G401 (cell line): ENCODE results near the gene EMILIN2. TPM values are rescaled to one million over a fixed set of nuclear protein-coding genes. Genes with fewer than 3 reads are reported as not detected.

Experiments
- DNase-seq: peaks from one replicate; pipeline ENCODE4 v3.0.0-alpha.2; 2015; ENCODE audit warnings: low spot score
- in situ Hi-C: cut with HindIII; loops from 2 replicates; pipeline ENCODE4 v1.10.0; 2016; ENCODE audit warnings: low sequenced_read_pairs, mixed read lengths
- total RNA-seq: library from RNA; depleted of rRNA; stranded (reverse); fragments of >200 nt; shearing (Covaris generic); gene quantifications from 2 replicates; pipeline ENCODE4 v1.2.3, GENCODE V29; 2014

EMILIN2 gene
- total RNA-seq, 1 experiment from 2014 or later, result 0.07 TPM

DNA sequence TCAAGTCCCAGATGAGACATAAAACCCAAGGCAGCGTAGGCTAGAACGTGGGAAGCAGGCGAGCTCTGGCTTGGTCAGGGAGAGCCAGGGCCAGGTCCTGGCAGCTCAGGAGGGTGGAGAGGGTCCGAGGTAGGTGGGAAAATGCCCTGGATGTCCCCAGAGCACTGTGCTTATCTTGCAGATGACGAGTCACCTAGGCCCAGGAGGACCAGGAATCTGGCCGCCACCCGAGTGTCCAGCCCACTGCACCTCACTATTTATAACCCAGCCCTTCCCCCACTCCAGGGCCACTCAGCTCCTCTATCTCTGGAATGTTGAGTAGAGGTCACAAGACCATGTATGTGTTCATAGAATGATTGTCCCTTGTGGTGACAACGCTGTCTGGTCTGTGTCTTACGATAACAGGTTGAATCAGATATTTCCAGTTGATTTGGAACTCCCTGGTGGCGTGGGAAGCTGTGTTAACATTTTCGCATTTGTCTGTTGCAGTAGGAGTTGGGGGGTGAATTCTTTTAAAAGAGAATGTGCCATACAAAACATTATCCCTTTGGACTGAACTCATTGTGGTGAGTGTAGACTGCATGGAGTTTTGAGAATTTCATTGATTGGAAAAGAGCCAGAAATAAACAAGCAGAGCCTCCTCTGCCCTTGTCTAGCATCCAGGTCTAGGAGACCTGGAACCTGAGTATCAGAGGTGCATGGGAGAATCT lies 47.5 kb downstream of the EMILIN2 start:
- no peak for DNase-seq
- in situ Hi-C loops, result no loop called here

DNA sequence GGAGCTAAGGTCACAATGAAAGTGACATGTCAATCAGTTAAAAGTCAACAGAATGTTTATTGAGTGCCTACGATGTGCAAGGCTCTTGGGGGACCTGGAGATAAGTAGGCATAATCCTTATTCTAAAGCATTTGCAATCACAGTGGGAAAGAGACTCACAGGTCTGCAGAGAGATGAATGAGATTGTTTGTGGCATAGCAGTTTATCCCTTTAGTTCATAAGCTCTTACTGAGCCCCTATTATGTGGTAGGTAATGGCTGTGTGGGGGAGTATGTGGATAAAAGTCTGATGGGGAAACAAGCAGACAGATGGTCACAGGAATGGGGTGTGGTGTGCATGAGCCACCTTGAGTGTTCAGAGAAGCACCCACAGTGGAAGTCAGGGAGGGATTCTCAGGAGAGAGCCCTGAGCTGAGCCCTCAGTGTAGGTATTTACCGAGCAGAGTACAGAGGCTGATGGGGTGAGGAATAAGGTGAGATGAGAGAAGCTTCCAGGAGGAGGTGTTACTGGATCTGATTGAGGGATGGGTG lies 48.1 kb downstream of the EMILIN2 start:
- no peak for DNase-seq
- in situ Hi-C loops, result no loop called here

DNA sequence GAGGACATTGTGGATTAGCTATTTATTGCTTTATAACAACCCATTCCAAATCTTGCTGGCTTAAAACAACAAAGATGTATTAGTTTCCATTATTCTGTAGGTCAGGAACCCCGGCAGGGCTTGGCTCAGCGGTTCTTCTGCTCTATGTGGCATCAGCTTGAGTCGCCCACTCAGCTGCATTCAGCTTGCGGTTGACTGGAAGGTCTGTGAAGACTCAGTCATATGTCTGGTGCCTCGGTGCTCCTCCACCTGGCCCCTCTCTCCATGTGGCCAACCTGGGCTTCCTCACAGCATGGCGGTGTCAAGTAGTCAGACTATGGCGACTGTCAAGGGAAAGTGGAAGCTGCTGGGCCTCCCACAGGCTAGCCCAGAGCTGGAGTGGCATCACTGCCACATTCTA lies 48.6 kb downstream of the EMILIN2 start:
- no peak for DNase-seq
- in situ Hi-C loops, result no loop called here

DNA sequence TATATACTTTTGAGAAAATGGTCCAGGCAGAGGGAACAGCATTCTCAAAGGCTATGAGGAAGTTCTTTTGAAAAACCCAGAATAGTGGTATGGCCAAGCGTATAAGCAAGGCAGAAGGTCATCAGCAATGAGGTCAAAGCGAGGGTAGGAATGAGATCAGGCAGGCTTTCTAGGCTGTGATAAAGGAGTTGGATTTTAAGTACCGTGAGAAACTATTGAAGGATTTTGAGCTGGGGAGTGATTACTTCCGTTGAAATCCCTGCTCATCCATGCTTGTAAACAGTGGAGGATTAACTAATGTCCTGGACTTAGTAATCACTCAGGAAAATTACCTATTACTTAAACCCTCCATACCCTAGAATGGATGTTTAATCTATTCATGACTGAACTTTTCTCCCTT lies 50.2 kb downstream of the EMILIN2 start:
- no peak for DNase-seq
- in situ Hi-C loops, result no loop called here

DNA sequence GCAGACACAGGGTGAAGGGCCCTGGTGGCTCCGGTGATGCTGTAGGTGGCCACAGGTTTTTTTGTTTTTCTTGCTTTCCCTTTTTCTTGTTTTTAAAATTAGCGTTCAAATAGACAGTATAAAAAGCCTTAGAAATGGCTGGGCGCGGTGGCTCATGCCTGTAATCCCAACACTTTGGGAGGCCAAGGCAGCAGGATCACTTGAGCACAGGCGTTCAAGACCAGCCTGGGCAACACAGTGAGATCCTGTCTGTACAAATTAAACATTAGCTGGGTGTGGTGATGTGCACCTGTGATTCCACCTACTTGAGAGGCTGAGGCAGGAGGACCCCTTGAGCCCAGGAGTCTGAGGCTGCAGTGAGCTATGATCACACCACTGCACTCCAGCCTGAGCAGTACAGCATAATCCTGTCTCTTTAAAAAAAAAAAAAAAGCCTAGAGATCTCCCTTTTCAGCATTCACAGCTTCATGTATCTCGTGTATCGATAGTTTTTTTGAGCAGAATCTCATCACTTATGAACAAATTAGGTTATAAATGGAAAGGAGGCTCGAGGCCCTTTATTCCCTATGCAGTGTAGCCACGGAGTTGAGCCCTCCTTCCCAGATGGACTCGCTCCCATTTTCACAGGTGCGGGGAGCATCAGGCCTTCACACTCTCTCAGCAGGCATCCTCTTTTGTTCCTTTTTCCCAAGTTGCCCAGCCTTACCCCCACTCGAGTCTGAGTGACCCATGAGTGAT lies 50.8 kb downstream of the EMILIN2 start:
- no peak for DNase-seq
- in situ Hi-C loops, result no loop called here

DNA sequence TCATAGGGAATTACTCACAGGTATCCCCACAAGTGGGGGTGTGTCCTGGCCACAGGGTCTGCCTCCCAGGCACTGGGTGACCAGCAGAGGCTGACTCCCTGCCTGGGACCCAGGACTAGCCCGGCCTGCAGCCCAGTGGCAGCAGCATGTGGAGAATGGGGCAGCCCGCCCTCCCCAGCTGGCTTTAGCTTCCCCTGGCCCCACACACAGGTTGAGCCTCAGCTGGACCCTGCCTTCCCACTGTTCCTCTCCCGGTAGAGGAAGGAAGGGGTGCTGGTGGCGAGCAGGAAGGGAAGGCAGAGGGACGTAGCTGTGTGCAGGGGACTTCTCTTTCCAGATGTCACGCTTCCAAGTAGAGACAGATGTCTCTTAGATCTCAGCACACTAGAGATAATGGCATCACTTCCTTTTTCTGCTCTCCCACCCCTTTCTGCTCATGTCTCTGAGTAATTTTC lies 51.4 kb downstream of the EMILIN2 start:
- no peak for DNase-seq
- in situ Hi-C loops, result no loop called here

DNA sequence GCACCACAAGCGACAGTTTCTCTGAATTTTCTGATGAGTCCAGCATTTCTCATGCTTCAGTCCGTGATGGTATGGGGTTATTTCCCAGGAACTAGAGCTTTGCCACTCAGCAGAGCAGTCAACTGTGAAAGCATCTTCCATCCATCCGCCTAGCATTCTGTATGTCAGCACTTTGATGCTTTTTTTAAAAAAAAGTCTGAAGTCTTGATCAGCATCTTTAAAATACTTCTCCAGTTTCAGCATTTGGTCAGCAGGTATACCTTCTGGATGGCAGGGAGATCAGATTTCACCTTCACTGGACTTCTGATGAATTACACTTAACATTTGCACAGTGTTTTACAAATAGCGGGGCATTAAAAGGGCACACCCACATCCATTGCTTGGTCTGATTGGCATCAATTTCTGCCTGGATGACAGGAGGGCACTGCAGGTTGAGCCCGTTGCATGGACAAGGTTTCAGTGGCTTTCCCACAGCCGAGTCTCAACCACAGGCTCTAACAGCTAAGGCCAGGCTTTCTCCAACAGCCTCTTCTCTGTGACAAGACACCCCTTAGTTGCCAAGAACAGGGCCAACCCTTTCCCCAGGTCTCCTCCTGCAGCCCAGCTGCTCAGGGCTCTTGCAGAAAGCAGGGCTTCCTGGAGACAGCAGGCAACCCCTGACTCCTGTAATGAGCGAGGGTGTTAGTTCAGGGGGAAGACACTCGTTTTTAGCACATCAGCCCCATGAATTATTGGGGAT lies 54.0 kb downstream of the EMILIN2 start:
- no peak for DNase-seq
- in situ Hi-C loops, result no loop called here

DNA sequence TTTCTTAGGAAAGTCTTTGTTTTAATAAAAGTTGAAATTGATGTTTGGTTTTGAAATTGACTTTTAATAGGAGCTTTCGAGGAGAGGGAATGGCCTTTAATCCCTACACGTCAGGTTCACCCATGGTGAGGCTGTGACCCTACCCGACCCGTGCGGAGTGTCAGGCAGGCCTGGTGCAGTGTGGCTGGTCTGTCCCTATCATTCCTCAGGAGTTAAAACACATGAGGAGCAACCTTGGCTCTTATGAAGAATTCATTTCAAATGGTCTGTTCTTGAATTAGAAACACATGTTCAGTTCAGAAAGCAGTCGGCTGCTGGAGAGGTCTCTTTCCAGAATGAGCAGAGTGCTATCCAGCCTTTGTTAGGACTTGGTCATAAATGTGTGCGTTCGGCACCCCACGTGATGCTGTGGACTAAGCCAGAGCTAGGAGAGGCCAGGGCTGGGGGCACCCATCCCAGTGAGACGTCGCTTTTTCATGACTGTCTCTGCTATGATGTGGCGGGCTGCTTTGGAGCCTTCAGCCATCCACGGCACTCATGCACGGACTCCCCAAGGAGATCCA lies 54.7 kb downstream of the EMILIN2 start:
- DNase-seq, result no peak
- in situ Hi-C loops, result no loop called here

DNA sequence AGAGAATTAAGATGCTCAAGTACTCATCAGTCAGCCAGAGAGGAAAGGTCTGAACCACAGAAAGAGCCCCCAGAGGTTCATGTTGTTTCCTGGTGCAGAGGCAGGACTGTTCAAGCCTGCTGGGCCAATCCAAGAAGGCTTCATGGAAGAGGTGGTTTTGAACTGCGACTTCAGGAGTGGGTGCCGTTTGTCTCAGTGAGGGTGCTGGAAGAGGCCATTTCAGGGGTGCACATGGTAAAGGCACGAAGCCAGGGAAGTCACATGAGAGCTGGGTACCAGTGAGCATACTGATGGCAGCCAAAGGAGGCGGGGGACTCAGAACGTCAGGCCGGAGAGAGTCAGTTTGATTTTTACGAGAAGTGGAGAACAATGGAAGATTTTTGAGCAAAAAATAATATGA lies 55.5 kb downstream of the EMILIN2 start:
- no peak for DNase-seq
- in situ Hi-C loops, result no loop called here

DNA sequence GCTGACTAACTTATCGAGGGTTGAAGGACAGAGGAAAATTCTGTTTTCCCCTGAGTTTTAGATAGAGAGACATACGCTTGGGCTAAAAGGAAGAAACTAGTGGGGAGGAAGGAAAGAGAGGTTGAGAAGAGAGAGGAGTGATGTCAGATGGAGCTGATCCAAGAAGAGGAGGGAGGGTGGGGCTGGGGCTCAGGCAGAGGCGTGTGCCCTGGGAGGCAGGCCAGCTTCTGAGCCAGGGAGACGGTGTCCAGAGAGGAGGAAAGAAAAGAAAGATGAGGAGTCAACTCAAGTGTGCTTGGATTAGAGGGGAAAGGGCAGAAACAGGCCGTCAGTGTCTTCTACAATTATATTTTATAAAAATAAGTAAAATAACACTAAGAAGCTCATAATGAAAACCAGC lies 56.2 kb downstream of the EMILIN2 start:
- in situ Hi-C loops, result no loop called here
- no peak for DNase-seq

DNA sequence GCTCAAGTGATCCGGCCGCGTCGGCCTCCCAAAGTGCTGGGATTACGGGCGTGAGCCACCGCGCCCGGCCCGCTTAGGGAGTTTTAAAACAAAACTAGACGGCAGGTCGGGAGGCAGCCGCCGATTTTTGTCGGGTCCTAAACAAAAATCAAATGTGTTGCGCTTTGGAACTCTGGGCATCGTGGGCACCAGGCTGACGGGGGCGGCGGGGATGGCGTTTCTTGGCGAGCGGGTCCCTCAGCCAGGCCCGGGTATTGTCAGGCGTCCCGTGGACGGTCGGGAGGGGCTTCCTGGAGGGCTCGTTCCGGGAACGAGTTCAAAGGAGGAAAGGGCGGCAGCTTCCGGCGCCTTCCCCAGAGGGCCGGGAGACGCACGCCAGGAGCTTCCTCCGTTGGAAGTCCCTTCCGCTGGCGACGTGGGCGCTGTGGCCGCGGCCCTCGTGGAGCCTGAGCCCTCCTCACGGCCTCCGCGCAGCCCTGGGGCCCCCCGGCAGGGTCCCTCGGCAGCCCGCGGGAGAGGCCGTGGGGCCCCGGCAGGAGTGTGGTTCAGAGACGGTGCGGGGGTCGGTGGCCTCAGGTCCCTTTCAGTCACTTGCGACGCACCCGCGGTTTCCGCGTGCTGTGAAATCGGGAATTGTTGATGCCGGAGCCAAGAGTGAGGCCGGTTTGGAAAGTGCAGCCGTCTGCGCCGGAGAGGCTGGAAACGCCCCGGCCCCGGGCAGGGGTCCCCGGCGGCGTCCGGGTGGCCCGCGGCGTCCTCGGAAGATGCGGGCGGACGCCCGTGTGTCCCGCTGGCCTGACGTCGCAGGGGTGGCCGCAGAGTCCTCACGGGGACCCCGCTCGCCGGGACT lies 59.3 kb downstream of the EMILIN2 start:
- in situ Hi-C loops, result no loop called here
- no peak for DNase-seq

DNA sequence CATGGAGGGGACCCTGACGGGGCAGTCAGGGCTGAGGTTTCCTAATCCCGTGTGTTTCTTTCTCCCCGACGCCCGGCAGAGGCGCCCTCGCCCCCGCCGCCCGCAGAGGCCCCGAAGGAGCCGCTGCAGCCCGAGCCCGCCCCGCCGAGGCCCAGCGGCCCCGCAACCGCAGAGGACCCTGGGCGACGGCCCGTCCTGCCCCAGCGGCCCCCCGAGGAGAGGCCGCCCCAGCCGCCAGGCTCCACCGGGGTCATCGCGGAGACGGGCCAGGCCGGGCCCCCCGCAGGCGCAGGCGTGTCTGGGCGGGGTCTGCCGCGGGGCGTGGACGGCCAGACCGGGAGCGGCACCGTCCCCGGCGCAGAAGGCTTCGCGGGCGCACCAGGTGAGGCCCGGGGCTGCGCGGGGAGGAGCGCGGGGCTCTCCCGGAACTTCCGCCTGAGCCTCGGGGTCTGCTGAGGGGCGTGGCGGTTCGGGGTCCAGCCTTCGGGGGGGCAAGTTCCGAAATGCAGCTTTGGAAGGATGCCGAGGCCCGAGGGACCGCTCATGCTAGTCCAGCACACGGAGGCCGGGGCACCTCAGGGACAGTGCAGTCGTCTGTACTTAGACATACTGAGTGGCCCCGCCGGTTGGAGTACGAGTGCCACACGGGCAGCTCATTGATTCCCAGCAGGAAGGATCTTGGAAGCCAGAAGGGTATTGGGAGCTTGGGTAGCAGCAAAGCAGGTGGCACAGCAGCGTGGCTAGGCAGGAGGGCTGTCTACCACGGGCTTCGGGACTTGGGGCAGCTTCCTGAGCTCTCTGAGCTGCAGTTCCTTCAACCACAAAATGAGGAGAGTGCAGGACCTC lies 60.1 kb downstream of the EMILIN2 start:
- in situ Hi-C loops, result no loop called here
- DNase-seq, result no peak

DNA sequence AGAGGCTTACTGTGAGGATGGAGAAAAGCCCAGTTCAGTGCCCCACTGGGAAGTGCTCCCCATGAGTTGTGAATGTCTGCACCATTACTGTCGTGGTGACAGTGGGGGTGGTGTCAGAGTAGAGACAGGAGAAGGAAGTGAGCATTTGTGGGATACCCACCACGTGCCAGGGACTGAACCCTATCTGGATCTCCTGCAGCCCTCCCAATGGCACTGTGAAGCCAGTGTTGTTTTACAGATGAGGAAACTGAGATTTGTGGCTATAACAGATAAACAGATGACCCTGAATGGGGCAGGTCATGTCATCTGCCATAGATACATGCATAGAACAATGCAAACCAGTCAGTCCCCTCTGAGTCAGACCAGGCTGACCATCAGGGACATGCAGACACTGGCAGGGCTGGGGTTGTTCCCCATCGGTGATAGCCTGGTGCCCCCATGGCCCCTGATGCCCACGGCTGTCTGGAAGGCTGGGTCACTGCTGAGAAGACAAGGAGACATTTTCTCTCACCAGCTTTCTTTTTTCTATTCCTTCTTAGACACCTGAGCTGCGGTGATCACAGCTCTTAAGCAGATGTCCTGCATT lies 60.8 kb downstream of the EMILIN2 start:
- in situ Hi-C loops, result no loop called here
- DNase-seq, result no peak

DNA sequence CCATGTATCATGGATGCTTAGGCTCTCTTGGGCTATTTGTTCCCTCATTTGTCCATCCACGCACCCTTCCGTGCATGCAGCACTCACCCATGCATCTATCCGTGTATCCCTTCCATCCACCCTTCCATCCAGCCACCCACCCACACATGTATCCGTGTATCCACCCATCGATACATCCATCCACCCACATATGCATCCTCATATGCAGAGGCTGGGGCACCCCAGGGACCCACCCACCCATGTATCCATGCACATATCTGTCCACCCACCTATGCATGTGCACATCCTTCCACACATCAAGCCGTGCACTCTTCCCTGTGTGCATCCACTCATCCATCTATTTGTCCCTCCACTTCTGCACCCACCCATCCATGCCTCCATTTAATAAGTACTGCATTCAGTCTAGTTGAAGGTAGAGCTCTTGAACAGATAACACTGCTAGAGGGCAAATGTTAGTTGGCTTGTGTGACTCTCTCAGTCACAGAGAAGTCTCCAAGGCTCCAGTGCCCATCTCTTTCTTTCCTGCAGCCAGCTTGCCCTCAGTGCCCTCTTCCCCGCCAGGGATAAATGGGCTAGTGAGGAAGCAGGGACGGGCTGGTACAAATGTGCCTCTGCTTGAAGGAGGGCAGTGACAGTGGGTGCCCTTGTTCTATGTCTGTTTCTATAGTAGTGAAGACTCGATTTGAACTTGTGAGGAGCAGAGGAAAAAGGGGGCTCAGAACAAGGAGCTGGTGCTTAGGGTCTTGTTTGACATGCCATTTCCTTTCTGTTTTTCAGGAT lies 61.5 kb downstream of the EMILIN2 start:
- in situ Hi-C loops, result no loop called here
- no peak for DNase-seq

DNA sequence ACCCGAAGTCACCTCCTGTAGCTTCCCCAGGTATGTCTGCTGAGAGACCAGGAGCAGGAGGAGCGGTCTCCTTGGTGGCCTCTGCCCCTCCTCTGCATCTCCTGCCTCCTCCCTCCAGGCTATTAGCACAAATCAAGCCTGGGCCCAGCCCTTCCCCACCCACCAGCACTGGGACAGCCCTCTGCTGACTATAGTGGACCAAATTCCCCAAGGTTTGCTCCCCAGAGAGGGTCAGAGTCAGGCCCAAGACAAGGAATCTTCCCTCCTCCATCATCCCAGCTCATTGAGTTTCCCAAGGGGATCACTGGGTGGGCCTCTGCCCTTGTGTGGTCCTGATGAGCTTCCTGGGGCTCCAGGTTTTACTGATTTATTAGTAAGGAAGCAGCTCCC lies 62.1 kb downstream of the EMILIN2 start:
- in situ Hi-C loops, result no loop called here
- DNase-seq, result no peak

DNA sequence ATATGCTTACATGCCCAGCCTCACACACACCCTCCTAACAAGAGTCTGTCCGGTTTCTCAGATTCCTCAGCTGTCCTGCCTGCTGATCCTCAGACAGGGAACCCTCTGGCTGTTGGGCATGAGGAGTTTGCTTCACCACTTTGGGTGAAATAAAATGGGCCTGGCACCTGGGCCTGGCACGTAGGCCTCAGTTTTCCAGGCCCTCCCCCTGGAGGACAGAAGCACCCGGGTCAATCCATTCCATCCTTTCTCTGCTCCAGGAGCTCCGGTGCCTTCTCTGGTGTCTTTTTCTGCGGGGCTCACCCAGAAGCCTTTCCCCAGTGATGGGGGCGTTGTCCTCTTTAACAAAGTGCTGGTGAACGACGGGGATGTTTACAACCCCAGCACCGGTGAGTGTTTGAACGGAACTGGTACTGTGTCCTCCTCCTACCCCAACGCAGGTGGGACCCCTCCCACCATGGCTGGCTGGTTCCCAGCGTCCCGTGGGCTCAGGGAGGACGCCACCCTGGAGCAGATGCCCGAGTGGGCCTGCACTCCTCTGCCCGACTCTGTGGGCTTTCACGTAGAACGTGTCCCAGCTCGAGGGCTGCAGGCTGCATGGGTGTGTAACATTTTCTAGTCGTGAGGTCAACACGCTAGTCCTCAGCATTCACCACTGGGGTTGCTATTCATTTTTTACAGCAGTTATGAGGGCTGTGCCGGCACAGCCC lies 62.8 kb downstream of the EMILIN2 start:
- DNase-seq, result no peak
- in situ Hi-C loops, result no loop called here
